MV-4-11 (cell line): ENCODE measurements around the gene SVEP1.
"Not testable (repeated sequence)": the region's sequence is repeated elsewhere in the genome, so short reads cannot be mapped to it uniquely, and the experiment has no call there.

ENCODE experiments used
- DNase-seq: peaks from one replicate; lab custom pipeline; 2025; lab: John Stamatoyannopoulos, UW

SVEP1 gene

DNA sequence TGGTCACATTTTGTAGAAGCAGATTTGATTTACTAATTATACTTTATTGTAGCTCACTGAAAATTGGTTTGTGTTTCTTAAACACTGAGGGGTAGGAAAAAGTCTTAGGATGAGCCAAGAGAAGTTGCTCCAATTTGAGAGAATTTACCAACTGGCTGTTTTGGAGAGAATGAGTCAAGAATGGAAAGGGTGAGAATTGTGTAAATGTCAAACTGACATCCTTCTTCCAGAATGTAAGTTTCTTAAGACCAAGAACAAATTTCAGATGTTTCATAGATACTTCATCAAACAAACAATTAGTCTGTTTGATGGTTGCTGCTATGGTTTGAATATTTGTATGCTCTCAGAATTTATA, 135.7 kb downstream of the SVEP1 start:
- DNase-seq: no peak

DNA sequence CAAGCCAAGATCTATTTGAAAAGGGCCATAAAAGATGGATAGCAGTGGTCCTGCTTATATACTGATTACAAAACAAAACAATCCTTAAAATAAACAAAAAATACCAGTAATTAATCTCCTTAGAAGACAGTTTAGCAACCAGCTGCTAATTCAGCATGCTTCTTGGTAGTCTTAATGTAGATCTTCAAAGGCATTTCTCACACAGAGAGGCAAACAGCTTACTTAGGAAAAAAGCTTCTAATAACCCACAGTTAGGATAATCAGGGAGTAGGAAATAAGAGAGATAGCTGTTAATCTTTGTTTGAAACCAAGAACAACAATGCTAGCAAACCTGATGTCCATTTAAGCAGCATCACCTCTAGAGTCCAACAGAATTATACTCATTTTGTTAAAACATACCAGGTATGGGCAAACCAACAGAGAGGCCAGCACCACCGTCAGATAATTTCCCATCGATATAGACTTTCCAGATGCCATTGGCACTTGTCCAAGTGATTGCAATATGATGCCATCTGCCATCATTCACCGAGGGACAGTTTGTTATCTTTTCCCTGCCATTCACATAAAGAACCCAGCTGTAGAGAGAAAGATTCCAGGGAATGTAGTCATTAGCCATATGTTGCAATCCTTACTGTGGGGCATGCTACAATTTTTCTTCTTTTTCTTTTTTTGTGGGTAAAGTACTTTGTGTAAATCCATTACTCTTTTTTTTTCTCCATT, 136.2 kb downstream of the SVEP1 start:
- no peak for DNase-seq

DNA sequence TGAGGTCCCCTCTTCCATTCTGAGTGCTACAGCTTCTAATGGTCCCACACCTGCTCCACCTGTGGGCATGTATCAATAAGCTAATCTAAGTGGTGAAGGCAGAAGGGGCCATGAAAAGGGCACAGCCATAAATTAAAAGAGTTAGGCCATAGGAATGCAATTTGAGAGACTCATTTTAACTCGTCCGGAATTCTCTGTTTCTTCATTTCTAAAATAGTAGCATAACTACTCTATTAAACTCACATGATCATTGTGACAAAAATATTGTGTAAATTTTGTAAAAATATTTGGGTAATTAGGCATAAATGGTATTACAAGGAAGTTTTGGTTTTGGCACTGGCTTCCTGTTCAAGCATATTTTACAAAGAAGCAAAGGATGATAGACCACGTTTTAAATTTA, 138.7 kb downstream of the SVEP1 start:
- DNase-seq: no peak

DNA sequence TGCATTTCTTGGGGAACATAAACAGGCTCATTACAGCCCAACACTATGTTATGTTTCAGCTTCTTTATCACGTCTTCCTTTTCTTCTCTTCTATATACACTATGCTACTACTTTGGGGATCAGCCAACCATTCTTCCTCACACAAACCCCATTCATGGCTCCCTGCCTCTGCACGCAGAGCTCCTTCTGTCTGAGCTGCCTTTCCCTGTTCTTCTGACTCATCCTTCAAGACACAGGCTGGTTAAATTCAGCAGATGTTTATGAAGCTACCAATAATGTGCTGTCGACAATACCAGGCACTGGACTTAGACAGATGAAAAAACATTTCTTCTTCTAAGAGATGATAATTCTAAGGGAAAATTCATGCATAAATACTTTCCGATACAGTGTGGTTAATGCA, 139.4 kb downstream of the SVEP1 start:
- no peak for DNase-seq

DNA sequence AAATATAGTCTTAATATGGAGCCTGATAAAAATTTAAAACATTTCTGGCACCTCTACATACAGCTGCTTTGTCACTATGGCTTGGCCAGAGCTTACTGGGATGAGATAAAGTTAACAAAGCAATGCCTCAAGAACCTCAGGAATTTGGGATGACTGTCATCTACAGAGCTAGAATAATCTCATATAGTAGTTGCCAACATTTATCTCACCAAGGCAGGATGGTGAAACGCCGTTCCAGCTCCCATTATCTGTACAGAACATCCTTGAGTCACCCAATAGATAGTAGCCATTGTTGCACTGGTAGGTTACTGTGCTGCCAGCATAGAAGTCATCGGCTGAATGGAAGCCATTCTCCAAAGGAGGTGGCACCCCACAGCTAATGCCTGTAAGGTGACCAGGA, 147.3 kb downstream of the SVEP1 start:
- DNase-seq: no peak

DNA sequence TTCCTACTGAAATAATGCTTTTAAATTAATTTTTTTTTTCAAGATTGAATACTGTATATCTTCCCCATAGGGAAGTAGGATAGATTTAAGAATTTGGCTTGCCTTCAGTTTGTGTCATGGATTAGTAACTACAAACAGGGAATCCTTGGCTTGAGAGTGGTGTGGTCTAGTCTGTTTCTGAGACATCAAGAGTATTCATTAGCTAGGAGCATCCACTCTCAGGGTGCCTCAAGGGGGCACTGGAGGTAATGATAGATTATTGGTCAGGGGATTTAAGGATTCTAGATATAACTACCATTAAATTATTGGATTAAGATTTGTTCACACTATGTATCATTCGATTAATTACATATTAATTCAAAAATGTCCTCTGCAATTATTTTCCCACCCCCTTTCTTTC, 150.1 kb downstream of the SVEP1 start:
- DNase-seq: no peak

DNA sequence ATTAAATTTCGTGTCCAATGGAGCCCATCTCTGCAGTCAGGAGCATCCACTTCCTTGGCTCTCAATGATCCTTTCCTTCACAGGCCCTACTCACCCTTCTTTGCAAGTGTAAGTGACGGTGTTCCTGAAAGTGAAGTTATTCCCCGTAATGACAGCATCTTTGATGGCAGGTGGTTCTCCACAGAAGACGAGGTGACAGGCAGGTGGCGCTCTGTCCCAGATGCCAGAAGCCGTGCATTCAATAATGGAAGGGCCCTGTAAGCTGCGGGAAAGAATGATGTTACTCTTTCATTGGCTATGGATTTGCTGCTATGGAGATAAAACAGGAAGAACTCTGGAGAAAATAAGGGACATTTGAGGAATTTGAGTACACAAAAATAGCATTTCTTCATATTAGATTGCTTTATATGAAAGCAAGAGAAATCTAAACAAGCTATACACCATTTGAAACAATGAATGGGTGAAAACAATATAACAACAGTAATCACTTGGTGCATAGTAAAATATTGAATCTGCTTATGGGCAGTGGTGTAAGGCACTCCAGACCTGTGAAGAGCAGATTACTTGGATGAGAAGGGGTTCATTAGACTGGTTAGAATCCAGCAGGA, 151.9 kb downstream of the SVEP1 start:
- peak; percentile 26 for DNase-seq

DNA sequence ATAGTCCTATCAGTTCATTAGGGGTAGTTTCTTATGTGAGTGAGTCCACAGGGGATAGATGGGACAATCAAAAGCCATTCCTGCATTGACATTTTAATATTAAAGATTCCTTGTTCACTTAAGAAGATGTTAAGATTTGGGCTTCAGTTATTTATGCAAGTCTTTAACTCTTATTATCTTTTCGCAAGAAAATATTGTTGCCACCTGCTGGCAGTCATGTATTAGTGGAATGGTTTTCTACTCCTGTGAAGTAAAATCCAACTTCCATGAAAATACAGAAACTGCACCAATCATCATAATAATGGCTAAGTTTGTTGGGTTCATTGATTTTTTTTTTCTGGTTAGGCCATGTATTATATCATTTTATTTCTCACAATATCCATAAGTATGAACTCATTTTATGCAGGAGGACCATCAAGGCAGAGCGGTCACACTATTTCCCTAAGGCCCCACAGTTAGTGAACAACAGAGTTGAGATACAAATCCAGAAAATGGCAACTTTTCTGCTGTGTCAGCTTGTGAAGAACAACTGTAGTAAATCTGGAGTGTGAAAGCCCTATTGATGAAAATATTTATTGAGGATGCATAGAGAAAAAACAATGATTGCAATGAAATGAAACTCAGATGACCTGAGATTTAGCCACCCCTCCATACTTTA, 153.4 kb downstream of the SVEP1 start:
- DNase-seq: no peak

DNA sequence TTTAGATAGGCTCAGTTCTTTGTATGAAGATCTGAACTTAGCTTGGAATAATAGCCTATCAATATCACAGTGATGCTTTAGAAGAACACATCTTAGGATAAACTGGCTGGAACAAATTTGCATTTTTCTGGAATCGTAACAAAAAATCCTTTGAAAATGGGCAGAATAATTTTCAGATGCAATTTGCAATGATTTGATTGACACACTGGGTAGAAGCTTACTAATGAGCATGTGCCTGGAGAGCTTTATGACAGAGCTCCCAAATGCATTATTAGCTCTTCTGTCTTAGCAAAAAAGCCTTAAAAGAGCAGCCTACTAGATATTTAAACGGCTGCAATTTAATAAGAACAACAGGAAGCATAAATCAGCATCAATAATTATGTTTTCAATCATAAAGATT, 165.1 kb downstream of the SVEP1 start:
- no peak for DNase-seq

DNA sequence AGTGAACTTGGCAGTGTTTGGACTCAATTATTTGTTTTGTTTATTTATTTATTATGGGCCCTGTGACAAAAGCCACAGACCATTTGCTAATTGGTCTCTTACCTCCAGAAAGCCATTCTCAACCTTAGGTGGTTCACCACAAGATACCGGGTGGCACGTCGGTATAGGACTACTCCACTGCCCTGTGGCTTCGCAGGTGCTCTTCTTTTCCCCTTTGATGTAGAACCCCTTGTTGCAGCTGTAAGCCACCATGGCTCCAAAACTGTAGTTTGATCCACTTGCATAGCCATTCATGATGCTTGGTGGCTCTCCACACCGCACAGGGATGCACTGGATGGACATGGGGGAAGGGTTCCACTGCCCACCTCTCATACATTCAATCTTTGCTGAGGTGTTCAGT, 168.6 kb downstream of the SVEP1 start:
- no peak for DNase-seq

DNA sequence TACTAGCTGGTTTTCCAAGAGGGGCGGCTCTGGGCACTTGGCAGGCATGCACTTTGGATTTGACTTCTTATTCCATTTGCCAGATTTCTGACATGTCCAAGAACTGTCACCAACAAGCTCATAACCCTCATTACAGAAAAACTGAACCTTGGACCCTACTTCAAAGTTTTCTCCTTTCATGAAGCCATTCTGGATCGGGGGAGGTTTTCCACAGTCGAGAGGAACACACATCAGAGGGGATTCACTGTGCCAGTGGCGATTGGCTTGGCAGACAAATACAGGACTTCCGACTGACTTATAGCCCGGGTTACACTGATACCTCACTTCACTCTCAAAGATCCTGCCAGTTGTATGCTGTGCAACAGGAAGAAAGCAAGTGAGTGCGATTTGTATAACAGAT, 170.9 kb downstream of the SVEP1 start:
- DNase-seq: no peak

DNA sequence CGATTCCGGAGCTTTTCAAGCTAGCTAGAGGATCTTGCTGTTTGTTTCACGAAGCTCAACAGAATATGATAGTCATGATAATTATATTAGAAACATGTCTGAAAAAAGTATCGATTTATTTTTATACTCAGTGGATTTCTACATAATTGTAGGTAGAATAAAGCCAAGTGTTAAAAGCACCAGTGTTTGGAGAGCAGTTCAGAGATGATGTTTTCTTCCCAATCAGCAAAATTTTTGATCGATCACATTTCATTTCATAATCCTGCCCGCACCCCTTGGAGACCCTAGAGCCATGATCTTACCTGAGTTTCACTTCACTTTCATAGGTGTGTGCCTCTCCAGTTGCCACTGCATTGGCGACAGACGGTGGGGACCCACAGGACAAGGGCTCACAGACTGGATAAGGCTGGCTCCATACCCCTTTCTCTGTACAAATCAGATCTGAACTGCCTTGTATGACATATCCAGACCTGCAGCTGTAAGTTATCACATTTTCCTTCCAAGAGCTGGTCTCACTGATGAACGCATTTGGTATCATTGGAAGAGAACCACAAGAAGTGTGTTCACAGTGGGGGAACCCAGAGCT, 173.6 kb downstream of the SVEP1 start:
- DNase-seq: no peak

DNA sequence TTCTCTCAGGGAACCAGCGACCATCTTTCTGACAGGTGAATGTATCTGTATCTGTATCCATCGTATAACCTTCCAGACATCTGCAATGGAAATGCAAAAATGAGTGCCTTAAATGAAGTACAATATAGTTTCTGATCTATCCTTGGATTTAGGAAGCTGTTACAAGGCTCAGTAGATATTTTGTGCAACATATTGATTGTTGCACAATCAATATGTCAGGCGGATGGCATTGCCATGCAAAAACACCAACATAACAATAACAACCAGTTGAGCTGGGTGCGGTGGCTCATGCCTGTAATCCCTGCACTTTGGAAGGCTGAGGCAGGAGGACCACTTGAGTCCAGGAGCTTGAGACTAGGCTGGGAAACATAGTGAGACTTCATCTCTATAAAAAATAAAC, 175.1 kb downstream of the SVEP1 start:
- no peak for DNase-seq

DNA sequence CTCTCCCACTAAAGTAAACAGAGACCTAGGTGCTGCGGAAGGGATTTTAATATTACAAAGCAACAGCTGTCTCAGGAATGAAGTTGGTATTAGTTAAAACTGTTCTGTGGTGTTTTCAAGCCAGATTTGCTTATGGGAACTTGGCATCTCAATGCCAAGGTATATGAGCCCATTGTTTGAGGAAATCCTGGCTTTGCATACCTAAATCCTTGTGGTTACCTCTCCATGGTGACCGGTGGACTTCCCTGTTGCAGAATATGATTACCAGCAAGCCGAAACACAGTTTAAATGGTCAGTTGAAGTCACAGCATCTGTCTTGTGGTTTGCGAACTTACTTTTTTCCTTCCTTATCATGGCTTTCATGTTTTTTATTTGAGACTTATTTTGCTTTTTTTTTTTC, 179.6 kb downstream of the SVEP1 start:
- DNase-seq: peak; percentile 63

DNA sequence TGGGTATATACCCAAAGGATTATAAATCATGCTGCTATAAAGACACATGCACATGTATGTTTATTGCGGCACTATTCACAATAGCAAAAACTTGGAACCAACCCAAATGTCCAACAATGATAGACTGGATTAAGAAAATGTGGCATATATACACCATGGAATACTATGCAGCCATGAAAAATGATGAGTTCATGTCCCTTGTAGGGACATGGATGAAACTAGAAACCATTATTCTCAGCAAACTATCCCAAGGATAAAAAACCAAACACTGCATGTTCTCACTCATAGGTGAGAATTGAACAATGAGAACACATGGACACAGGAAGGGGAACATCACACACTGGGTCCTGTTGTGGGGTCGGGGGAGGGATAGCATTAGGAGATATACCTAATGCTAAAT, 180.5 kb downstream of the SVEP1 start:
- not testable (repeated sequence) for DNase-seq

DNA sequence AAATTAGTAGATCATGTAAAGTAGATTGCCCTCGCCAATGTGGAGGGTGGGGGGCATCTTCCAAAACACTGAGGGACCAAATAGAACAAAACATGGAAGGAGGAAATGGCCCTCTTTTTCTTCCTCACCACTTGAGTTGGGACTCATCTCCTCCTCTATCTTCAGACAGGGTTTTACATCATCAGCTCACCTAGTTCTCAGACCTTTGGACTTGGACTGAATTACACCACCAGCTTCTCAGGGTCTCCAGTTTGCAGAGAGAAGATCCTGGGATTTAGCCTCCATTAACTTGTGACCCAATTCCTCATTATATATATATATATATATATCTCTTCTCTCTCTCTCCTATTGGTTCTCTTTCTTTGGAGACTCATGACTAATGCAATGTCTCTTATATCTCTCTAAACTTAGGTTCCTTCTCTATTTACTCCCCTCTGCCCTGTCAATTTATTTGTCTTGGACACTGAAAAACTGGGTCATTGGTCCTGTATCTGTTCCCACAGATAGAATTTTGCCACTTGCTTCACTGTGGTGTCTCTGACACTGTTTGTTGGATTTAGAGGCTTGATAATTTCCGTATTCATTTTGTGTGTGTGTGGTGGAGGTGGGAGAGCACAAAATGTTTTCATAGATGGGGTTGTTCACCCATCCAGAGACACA, 187.6 kb downstream of the SVEP1 start:
- no peak for DNase-seq

DNA sequence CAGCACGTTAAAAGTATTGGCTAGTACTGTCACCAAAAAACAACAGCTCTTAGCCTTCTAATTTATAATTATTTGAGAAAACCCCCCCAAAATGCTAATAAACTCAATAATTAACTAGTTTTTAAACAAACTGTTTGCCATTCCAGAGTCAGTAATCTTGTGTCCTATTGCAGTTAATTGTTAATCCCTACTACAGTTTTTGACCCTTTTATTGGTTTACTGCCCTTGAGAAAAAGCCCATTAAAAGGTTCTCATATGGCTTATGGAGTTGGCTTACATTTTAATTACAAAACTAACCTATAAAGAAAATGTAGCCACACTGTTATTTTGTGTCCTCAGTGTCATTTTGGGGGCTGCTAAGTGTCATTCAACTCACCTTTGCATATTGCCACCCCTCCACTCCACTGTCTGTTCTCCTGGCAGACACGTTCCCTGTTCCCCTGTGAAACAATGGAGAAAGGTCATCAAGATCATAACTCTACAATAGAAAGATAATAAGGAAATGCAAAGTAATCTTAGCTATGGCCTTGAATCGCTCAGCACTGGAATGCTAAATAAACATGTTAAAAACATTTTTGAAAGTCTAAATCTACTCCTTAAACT, 190.3 kb downstream of the SVEP1 start:
- DNase-seq: no peak

DNA sequence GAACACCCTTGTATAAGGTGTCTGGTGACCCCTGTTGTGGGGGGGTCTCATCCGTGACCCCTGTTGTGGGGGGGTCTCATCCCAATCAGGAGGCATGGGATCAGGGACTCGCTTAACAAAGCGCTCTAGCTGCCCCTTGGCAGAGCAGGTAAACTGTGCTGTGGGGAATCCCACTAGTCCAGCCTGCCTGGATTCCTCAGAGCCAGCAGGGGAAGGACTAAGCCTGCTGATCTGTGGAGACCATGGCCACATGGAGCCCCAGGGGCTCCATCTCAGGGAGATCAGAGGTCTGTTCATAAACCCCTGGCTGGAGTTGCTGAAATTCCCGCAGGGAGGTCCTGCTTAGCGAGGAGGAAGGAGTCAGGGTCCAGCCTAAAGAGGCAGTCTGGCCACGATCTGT, 196.1 kb downstream of the SVEP1 start:
- DNase-seq: no peak

DNA sequence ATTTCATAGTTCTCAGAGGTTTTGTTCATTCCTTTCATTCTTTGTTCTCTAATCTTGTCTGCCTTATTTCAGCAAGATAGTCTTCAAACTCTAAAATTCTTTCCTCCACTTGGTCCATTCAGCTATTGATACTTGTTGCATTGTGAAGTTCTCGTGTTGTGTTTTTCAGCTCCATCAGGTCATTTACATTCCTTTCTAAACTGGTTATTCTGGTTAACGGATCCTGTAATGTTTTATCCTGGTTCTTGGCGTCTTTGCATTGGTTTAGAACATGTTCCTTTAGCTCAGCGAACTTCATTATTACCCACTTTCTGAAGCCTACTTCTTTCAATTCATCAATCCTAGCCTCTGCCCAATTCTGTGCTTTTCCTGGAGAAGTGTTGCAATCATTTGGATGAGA, 196.8 kb downstream of the SVEP1 start:
- no peak for DNase-seq

DNA sequence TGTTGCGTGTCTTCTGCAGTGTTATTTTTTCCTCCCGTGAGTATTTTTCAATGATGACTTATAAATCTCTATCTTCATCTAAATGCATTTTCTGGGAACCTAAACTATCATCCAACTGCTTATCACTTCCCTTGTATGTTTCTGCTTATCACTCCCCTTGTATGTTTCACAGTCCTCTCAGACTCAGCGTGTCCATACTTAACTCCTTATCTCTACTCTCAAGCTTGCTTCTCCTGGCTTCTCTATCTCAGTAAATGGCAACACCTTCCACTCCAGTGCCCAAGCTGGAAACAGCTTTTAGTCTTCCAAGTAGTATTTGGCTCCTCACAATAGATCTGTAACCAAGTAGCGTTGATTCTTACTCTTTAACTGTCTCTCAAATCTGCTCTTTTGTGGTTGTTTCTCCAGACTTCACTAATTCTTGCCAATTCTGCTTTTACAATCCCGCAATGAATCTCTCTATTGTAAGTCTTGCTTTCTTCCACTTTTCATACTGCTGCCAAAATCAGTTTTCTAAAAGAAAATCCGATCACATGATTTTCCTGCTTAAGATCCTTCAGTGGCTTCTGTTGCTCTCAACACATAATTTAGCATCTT, 208.0 kb downstream of the SVEP1 start:
- DNase-seq: no peak

DNA sequence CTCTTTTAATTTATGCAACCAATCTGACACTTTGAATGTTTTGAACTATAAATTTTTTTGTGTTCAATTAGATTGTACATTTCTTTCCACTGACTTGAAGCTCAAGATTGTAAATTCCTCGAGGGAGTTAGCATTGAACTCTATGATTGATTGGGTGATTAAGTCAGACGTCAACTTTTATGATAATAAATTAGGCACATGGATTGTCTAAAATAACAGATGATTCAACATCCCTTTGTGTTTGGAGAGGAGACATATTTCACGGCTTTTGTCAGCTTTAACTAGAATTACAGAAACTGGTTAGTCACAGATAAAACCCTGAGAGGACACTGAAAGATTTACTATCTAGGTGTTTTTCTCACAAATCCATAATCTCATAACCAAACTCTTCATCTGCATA, 209.2 kb downstream of the SVEP1 start:
- DNase-seq: no peak

DNA sequence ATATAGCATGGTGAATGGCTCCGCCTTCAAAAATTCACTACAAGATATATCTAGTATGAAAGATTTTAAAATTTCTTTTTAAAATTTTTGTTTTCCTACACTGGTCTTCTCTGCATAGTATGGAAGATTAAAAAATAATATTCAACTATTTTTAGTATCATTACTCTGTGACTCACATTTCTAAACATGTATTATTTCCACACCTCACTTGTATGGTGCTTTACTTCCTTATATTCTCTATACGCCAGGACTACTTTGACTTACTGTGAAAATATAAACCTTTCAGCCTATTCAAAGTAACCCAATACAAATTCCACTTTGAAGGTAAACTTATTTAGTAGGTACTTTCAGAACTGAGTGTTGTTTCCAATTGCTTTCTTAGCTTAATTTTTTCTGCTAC, 215.1 kb downstream of the SVEP1 start:
- DNase-seq: peak; percentile 4
